Peyer's patch (tissue), 4 donors: ENCODE results near the gene TNNT2. TPM values are rescaled to one million over a fixed set of nuclear protein-coding genes. Genes with fewer than 3 reads are reported as not detected.

Experiments used
- DNase-seq, 3 donors: peaks; one replicate each; pipeline ENCODE4 v3.0.0-alpha.2; 2017 to 2019
- H3K27ac ChIP-seq, 4 donors: fragments of 200-600 bp; sonication (generic); one replicate each; pipeline ENCODE4 v1.5.1; 2016 to 2019
- H3K27me3 ChIP-seq, 2 donors: fragments of 200-600 bp; sonication (generic); one replicate each; pipeline ENCODE4 v1.5.1; 2019
- H3K36me3 ChIP-seq, 3 donors: fragments of 200-600 bp; sonication (generic); one replicate each; pipeline ENCODE4 v1.5.1; 2016 to 2019
- H3K4me1 ChIP-seq, 4 donors: fragments of 200-600 bp; sonication (generic); one replicate each; pipeline ENCODE4 v1.5.1; 2016 to 2019
- H3K4me3 ChIP-seq, 4 donors: fragments of 200-600 bp; sonication (generic); 1 replicate in 3 of 4; 2 replicates in 1 of 4; pipeline ENCODE4 v1.5.1; 2016 to 2019; ENCODE audit warnings: mild to moderate bottlenecking in 1 of 4
- H3K9me3 ChIP-seq, 4 donors: fragments of 200-600 bp; sonication (generic); one replicate each; pipeline ENCODE4 v1.5.1; 2016 to 2019; ENCODE audit warnings: mild to moderate bottlenecking in 1 of 4
- POLR2A ChIP-seq, 2 donors: fragments of 450-650 bp; IDR thresholded peaks; one replicate each; pipeline ENCODE4 v1.5.1; 2017; ENCODE audit warnings: antibody characterized with exemption in 2 of 2, mild to moderate bottlenecking in 2 of 2, moderate library complexity in 2 of 2
- total RNA-seq, 4 donors: library from RNA; depleted of rRNA; stranded (reverse); fragments of >200 nt; gene quantifications; one replicate each; pipeline ENCODE4 v1.1.0, GENCODE V29; 2016
- TF ChIP-seq, protein P1 (sequence below), 6 experiments: fragments of 450-650 bp in 4 of 6; fragments of 200-600 bp in 2 of 6; sonication (generic) in 1 of 6; IDR thresholded peaks; one replicate each; pipeline ENCODE4 v1.5.1; 2017 to 2019; ENCODE audit warnings: antibody characterized with exemption in 6 of 6, mild to moderate bottlenecking in 3 of 6, moderate library complexity in 1 of 6

The TNNT2 gene
- total RNA-seq, 4 donors from 2014 or later = 0.40 to 3.7 TPM; not detected in 2

- Histone ChIP-seq H3K9me3 (no peaks in the 10 kb centered on the region), H3K36me3 (no peaks in the 10 kb centered on the region), H3K27me3 (no peaks in the 10 kb centered on the region), H3K4me1 (peaks cover 0 to 48% (median 2%) of the 10 kb centered on the region in 4 donors), H3K27ac (peak overlapping the region in 2 of 4 donors; percentile 62 to 86), H3K4me3 (no peak overlapping the region)
- DNase-seq = peak in 2 of 3 donors; percentile 89
- TF ChIP-seq, protein P1, sequence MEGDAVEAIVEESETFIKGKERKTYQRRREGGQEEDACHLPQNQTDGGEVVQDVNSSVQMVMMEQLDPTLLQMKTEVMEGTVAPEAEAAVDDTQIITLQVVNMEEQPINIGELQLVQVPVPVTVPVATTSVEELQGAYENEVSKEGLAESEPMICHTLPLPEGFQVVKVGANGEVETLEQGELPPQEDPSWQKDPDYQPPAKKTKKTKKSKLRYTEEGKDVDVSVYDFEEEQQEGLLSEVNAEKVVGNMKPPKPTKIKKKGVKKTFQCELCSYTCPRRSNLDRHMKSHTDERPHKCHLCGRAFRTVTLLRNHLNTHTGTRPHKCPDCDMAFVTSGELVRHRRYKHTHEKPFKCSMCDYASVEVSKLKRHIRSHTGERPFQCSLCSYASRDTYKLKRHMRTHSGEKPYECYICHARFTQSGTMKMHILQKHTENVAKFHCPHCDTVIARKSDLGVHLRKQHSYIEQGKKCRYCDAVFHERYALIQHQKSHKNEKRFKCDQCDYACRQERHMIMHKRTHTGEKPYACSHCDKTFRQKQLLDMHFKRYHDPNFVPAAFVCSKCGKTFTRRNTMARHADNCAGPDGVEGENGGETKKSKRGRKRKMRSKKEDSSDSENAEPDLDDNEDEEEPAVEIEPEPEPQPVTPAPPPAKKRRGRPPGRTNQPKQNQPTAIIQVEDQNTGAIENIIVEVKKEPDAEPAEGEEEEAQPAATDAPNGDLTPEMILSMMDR (IDR thresholded peaks at IDR 0.05) = peak in 2 of 6 experiments; percentile 26 to 58
- peak in 1 of 2 donors; percentile 53 for TF ChIP-seq POLR2A (IDR thresholded peaks at IDR 0.05)
Measured at GRCh38 chr1:201309416-201309815, 68.1 kb downstream of the TNNT2 start.

Other genes with a start within 250 kb of the TNNT2 start
- gene TMEM9, start 223.2 kb downstream of the TNNT2 start, total RNA-seq = 10 to 100 TPM; 20.6 to 32.3 (median 27.1) TPM
- not detected for gene IGFN1, start 186.9 kb downstream of the TNNT2 start, total RNA-seq
- 10 to 100 TPM in 1 of 4 donors, 1 to 10 TPM in 2, under 1 TPM in 1; 0.54 to 11.6 (median 1.4) TPM for gene PKP1, start 94.2 kb downstream of the TNNT2 start, total RNA-seq
- gene LAD1, start 21.6 kb upstream of the TNNT2 start, total RNA-seq = 100 to 1,000 TPM; 106 to 224 (median 192) TPM
- under 1 TPM in 1 of 4 donors, not detected in 3; 0.13 TPM for gene TNNI1, start 44.0 kb upstream of the TNNT2 start, total RNA-seq
- gene PHLDA3, start 91.5 kb upstream of the TNNT2 start, total RNA-seq = 10 to 100 TPM in 1 of 4 donors, 1 to 10 TPM in 3; 4.4 to 43.7 (median 5.2) TPM
- gene CSRP1, start 129.4 kb upstream of the TNNT2 start, total RNA-seq = 100 to 1,000 TPM; 139 to 306 (median 160) TPM
- 10 to 100 TPM in 3 of 4 donors, 1 to 10 TPM in 1; 6.7 to 47.9 (median 14.9) TPM for gene NAV1, start 161.4 kb upstream of the TNNT2 start, total RNA-seq